Stimulated activated CD4-positive, alpha-beta T cell treated with anti-CD3 and anti-CD28 coated beads, Interleukin-15, amount 100 ng/mL, for 24 hours (primary cell): Measurements from ENCODE around the gene ADORA2B.
A peak's percentile ranks its signal among the peaks of the same experiment; 100 is the strongest.

Source experiments
- DNase-seq: peaks from one replicate; pipeline ENCODE4 v3.0.0-alpha.2; 2020

Gene ADORA2B

DNA sequence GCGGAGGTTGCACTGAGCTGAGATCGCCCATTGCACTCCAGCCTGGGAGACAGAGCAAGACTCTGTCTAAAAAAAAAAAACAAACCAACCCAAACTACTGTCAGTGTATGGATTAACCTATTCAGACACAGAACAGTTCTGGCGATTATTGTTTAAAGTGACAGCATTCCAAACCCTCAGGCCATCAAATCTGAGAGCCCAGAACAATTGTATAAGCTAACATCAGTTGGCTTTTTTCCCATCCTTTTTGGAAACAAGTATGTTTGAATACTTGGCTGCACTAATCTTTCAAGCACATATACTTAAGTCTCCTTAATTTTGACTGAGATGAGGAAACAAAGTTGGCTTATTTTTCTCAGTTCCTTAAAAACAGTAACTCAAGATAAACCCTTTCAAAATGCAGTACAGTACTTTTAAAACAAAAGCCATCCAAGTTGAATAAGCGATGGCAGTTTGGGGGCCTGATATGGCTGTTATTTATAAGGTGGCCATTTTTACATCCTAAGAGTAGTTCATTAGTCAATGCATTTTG, 53.2 kb downstream of the ADORA2B start:
- DNase-seq, result no peak

DNA sequence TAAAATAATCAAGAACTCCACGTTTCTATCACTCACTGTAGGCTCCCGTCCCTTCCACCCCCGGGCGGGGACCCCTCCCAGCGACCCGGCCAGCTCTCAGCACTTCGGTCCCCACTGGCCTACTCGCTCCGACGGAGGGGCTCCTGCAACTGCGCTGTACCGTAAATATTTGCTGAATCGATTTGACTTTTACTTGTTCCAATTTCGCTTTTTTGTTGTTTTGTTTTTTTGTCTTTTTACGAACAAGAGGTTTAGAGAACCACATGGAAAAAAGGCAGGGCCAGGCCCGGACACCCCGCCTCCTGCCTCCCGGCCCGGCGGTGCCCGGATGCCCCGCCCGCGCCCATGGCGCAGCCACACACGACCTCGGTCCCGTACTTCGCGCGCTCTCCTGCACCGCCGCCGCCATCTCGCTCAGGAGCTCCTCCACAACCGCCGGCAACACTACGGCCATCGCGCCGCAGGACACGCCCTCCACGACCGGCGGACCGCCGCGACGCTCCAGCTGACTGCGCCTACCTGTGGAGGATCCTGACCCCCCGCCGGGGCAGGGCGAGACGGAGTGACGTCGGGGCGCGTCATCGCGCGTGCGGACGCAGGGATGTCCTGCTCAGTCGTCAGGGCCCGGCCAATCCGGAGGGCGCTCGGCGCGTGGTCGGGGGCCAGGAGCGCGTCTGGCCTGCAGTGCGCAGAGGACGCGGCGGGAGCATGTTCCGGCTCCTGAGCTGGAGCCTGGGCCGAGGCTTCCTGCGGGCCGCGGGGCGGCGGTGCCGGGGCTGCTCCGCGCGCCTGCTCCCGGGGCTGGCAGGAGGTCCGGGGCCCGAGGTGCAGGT, 54.4 kb downstream of the ADORA2B start, which contains the start of the genes TTC19 and ZSWIM7:
Gene TTC19 (plus strand): TSS at position 684 of the 833 bp plus-strand sequence. CDS start 25 bp downstream, at position 709.
Gene ZSWIM7 (minus strand): TSS at position 564 of the 833 bp plus-strand sequence. CDS start 110 bp downstream, at position 454.
- peak; percentile 98 for DNase-seq

DNA sequence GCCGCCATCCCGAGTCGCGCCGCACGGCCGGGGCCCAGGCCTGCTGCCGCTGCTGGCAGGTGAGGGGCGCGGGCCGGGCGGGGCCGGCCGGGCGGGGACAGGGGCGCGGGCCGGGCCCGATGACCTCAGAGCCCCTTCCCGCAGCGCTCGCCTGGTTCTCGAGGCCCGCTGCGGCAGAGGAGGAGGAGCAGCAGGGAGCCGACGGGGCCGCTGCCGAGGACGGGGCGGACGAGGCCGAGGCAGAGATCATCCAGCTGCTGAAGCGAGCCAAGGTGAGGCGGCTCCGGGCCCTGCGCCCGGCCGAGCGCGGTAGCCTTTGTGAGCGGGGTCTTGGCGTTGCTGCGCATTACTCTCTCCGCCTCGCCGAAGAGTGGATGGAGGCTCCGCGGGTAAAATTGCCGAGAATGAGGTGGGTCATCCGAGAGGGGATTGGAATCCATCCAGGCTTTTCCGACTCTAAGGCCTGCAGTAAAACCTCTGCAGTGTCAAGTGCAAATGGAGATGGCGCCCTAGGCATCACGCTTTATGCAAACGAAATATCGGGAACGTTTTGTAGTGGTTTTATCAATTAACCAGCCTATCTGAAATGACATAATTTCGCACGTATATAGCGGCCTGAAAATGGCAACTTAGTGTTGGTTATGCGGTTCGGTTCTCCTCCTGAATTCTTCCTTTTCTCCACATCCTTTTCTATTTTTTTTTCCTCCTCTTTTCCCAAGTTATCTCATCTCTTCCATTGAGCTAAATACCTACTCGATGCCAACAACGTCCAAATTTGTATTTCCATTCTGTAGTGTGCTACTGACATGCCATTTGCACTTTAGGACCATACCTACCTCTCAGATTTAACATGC, 55.3 kb downstream of the ADORA2B start:
- no peak for DNase-seq

DNA sequence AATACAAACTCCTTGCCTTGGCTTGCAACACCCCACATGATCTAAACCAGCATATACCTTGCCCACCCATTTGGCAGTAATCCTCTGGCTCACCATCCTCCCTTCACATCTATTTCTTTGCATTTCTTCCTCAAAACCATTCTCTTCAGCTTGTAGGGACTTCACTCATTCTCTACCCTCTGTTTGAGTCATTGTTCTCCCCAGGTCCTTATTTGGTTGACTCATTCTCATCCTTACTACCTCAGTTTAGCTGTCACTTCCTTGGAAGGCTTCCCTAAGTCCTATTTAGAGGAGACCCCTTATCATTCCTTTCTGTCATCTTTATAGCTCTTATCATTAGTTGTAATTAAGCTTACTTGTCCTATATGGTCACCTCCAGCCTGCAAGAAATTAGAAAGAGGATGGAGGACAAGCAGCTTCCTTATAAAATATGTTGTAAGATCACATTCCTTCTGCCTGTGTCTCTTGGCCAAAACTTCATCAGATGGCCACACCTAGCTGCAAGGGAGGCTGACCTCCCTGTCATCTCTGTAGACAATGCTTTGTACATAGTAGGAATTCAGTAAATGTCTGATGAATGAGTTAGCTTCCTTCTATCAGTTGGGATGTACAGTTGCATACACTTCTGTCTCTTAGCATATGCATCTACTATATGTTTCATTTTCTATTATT, 56.4 kb downstream of the ADORA2B start:
- no peak for DNase-seq

DNA sequence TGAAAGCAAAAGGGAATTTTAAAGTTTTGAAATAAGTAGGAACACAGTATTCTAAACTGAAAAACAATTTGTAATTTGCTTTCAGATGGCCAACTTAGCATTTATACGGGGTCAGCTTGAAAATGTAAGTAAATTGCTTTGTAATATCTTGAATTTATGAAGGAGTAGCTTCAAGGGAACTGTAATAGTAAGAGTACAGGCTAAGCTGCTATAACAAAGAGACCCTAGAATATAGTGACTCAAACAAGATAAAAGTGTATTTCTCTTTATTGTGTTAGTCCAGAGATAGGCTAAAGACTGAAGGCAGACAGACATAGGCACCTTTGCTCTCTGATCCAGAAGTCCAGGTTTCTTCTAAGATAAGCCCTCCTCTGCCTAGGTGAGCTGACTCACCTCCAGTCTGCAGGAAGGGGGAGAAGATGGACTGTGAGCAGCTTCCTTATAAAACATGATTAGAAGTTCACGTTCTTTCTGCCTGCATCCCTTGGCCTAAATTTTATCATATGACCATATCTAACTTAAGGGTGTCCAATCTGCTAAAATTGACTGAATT, 57.9 kb downstream of the ADORA2B start:
- no peak for DNase-seq

DNA sequence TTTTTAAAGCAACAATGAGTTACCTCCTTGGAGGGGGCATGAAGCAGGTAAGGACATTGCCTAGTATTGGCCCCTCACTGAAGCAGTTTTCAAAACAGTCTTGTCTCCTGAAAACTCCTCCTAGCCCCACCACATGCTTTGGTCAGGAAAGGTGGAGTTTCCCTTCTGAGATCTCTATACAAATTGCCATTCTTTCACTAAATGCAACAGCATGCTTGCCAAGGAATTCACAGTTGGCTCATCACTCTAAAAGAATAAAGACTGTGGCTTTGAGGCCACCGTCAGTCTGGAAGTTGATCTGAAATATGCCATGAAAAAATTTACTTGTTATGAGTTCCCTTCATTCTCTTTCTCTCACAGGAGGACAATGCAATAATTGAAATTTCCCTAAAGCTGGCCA, 58.9 kb downstream of the ADORA2B start:
- DNase-seq, result no peak

DNA sequence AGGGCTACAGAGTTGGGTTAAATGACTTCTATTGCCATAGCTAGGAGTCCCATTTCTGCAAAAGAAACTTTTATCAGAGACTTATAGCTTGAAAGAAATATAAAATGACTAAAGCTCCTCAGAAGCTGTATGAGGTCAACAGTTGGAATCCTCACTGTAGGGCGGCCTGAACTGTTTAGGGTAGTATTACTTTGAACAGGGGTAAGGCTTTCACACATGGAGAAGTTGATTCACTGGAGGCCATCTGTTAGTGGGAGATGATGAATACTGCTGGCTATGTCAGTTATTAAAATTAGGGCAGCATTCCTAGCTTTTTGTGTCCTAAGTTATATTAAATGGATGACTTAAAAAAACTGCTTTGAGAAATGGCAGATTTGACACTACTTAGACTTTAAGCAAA, 60.7 kb downstream of the ADORA2B start:
- DNase-seq, result no peak

DNA sequence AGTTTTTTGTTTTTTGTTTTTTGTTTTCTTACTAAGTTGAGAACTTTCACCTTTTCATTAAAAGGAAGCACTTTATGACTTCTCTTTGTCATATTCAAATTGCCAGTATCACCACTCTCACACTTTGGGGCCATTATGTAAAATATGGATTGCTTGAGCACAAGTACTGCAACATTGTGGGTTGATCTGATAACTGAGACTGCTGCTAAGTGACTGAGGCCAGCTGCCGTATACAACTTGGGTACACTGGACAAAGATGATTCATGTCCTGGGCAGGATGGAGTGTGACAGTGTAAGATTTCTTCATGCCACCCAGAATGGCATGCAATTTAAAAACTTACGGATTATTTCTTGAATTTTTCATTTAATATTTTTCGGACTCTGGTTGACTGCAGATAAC, 62.5 kb downstream of the ADORA2B start:
- no peak for DNase-seq

DNA sequence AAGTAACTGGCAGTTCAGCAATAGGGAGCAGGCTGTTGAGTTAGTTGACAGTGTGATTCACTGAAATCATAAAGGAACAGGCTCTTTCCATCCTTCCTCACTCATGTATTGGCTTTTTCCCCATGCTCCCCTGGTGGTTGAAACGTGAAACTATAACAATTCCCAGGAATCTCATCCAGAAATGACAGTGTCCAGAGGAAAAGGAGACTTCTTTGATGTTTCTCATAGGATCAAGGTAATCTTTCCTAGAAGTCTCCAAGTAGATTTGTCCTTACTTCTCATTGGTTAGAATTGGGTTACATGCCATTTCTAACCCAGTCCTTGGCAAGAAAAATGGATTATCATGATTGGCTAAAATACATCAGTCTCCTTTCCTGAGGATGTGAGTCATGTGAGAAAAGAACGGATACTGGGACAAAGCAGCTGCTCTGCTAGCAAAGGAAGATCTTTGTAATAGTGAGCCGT, 69.0 kb downstream of the ADORA2B start:
- DNase-seq, result no peak

DNA sequence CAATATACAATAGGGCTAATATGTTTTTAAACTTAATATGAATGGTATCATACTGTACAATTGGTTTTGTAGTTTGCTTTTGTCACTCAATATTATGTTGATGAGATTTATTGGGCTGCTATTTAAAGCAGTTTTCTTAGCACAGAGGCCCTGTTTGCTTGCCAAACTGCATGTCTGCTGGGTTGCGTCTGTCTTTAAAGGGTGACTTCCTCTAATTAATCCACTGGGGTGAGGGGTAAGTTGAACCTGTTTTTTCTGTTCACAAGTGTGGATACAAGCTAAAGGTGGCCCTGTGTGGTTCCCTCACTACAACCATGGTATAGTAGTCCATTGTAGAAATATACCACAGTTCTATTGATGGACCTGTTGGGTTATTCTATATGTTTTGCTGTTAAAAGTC, 74.4 kb downstream of the ADORA2B start:
- no peak for DNase-seq

DNA sequence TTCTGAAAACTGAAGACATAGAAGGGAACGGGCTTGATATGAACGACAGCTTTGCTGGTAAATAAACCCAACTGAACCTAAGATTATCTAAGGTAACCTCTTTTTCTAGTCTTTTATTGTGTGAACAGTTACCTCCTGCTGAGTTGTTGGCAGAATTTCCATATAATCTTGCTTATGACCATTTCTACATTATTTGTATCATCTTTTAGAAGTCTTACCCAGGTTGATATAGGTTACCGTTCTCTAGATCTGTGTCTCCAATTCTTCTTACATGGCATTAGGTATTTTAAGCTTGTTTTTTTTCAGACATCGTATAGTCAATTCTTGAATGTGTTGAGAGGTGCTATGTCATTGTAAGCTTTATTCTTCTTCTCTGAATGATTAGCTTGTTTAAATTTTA, 79.0 kb downstream of the ADORA2B start:
- DNase-seq, result no peak

DNA sequence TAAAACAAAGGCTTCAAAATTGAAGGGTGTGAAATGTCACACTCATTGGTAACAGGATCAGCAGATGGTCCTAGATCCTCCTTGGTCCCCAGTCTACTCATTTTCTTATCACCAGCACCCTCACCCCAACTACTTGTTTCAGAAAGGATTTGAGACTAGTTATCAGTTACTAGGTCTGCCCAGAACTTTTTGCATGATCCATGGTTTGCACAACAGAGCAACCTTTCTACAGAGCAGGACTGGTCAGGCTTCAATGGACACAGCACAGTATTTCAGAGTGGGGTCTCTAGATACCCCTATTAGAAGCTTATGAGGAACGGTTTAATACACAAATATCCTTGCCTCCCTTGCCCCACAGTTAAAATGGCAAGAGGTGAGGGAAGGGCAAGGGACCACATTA, 80.3 kb downstream of the ADORA2B start:
- DNase-seq, result no peak
